Amniotic epithelial cell (primary cell): ENCODE results near the gene CRYM.

ENCODE experiments used
- DNase-seq: peaks from one replicate; pipeline ENCODE4 v3.0.0-alpha.2; 2010; ENCODE audit warnings: low read depth

The CRYM gene

GRCh38 chr16:21244518-21245215 lies 33.4 kb downstream of the CRYM start:
- DNase-seq: no peak

- no peak for DNase-seq
Measured at GRCh38 chr16:21242756-21243155, 35.3 kb downstream of the CRYM start.

- DNase-seq: no peak
Measured at GRCh38 chr16:21239646-21240045, 38.4 kb downstream of the CRYM start.

GRCh38 chr16:21236831-21237230 lies 41.3 kb downstream of the CRYM start:
- no peak for DNase-seq

- DNase-seq: no peak
Measured at GRCh38 chr16:21235199-21235585, 42.9 kb downstream of the CRYM start.

GRCh38 chr16:21233521-21234150 lies 44.5 kb downstream of the CRYM start, which contains the start of gene ANKS4B:
ANKS4B (plus strand) TSS chr16:21233699; CDS start chr16:21233738, 39 bp downstream.
- DNase-seq: no peak

GRCh38 chr16:21233045-21233520 lies 45.0 kb downstream of the CRYM start:
- DNase-seq: no peak

GRCh38 chr16:21228361-21228872 lies 49.7 kb downstream of the CRYM start:
- DNase-seq: no peak

- no peak for DNase-seq
Measured at GRCh38 chr16:21227866-21228265, 50.2 kb downstream of the CRYM start.

GRCh38 chr16:21226749-21227148 lies 51.3 kb downstream of the CRYM start:
- DNase-seq: no peak

- no peak for DNase-seq
Measured at GRCh38 chr16:21224800-21225199, 53.3 kb downstream of the CRYM start.

- no peak for DNase-seq
Measured at GRCh38 chr16:21223787-21224186, 54.3 kb downstream of the CRYM start.

GRCh38 chr16:21222495-21223337 lies 55.4 kb downstream of the CRYM start:
- DNase-seq: no peak

- DNase-seq: no peak
Measured at GRCh38 chr16:21219551-21219950, 58.5 kb downstream of the CRYM start.

- DNase-seq: peak; percentile 42
Measured at GRCh38 chr16:21218153-21218552, 59.9 kb downstream of the CRYM start.

GRCh38 chr16:21217121-21217520 lies 61.0 kb downstream of the CRYM start:
- no peak for DNase-seq

- DNase-seq: no peak
Measured at GRCh38 chr16:21214086-21214485, 64.0 kb downstream of the CRYM start.

GRCh38 chr16:21211486-21211885 lies 66.6 kb downstream of the CRYM start, which contains the start of gene ZP2:
ZP2 (minus strand) TSS chr16:21211574; CDS start chr16:21211547, 27 bp downstream.
- DNase-seq: no peak
